CD4-positive, alpha-beta T cell treated with Interleukin-17A for 4 hours (primary cell): Measurements from ENCODE around the gene NEGR1.

ENCODE experiments used
- DNase-seq: peaks from one replicate; pipeline ENCODE4 v3.0.0-alpha.2; 2020; ENCODE audit warnings: mixed read lengths

The NEGR1 gene

DNA sequence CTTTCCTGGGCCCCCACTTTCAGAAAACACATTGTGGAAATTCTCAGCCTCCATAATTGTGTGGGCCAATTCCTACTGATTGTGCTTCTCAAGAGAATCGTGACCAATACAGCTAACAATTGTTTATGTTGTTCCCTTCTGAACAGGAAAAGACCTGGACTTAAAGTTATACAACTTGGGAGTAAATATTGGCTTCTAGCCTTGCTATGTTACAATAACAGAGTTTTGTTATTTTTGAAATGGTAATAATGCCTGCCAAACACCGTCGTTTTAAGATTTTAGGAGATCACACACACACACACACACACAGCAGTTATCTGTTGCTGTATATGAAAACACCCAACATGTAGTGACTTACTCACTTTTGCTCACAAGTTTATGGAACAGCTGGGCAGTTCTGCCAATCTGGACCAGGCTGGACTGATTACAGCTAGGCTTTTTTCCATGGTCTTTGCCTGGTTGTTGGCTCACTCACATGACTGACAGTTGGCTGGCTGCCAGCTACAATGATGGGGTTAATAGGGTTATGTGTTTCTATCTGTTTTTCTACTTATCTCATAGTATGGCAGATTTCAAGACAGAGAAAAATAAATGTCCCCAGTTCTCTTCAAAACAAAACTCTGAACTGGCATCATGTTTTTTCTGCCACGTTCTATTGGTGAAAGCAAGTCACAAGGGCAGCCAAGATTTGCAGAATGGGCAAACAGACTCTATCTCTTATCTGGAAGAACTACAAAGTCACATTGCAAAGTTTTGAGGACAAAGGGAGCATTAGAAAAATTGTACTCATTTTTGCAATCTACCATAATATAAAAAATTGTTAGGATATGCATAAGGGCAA is 447.5 kb downstream of the NEGR1 start:
- DNase-seq = no peak

DNA sequence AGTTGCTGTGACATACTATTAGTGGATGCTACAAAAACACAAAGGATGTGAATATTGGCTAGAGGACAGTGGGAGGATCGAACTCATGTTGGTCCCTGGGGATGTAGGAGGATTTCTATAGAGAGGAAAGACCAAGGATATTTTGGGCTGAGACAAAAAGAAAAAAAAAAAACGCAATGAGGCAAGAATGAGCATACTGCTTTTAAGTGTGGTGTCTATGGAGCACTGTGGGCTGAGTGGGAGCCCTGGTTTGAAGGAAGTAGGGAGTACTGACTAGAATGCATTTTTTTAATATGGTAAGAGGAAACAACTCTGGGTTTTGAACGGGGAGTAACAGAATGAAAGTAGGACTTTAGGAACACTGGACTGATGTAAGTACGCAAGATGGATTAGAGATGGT is 450.7 kb downstream of the NEGR1 start:
- no peak for DNase-seq

DNA sequence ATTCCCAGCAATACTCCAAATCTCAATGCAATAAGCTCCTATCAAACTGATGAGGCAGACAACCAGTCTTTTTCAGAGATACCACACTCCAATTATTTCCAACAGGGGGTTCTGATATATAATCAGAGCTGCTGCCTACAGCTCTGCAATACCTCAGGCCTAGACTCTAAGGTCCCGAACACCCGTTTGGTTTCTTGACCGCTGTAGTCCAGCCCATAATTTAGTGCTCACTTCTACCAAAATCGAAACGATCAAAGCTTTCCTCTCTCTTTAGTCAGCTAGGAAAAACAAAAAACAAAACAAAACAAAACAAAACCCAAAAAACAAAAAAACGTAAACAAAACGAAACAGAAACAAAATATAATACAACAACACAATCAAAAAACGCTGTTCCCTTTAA is 453.0 kb downstream of the NEGR1 start:
- DNase-seq = no peak

DNA sequence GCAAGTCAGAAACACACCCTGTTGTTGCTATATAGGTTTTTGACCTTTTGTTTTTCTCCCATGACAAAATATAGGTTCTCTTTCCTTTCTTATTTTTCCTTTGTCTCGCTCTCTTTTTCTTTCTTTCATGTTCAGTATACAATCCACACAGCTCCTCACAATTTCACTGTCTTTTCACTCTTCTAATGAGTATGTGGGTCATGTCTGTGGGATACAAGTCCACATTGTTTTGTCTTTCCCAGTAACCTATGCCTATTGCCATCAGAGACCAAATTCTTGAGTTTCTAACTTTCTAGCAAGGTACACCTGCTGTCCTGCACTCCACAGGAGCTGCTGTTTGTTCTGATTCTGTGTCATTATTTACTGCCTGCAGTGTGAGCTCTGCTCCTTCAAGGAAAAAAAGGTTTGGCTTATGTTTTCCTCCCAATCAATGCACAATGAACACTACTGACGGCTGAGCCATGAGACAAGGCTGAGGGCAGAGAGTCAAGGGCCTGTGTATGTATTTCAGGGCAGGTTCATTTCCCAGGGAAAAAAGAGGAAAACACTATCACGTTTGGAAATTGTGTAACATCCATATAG is 453.8 kb downstream of the NEGR1 start:
- no peak for DNase-seq

DNA sequence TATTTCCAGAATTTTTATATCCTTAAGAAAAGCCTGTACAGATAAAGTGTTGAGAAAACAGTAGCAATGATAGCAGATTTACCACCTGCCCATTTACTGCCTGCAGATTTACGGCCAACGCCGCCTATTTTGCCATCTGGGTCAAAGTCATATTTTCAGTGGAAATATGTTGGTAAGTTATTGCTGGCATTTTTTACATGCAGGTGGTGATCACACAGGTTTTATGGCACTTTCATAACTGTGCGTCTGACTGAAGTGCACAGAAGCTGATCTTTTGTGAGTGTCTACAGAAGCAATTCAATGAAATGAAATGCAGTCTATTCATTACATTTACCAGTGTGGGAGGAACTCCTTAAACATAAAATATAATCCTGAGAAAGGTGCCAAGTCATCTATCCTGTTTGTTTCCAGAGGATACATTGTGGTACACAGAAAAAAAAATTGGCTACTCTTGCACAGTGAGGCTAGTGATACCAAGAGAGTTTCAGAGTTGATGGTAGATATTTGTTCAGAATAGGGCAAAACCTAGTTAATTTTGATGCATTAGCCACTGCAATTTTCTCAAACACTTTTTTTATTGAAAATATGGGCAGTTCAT is 458.5 kb downstream of the NEGR1 start:
- no peak for DNase-seq

DNA sequence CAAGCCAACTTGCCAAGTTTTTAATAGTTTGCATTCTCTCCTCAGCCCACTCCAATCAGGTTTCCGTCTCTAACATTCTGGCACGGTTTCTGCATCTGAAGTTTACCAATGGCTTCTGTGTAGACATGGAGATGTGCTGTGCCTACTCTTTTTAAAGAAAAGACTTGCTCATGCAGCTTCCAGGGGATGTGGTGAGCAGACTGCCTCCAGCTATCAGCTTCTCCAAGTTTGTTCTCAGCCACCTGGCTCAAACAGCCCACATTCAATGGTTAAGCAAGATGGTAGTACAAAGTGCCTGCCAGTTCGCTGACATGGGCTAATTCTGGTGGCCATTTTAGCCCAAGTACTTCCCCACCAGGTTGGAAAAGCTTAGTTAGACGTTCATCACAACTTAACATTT is 465.3 kb downstream of the NEGR1 start:
- DNase-seq = no peak

DNA sequence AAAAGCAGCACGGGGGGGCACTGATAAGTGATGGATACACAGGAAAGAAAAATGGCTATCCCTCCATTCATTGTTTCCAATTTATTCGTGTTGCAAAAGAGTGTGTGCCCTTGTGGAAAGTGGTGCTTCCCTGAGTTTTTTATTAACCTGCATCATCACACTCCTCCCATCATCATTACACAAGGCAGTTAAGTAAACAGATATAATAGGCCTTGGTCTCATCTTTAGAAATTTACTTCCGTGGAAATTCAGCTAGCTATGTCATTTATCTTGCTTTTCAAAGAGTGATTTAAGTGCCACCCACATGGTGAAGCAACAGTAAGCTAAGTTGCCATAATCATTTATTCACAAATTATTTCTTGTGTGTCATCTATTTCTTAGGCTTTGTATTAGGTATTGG is 473.3 kb downstream of the NEGR1 start:
- DNase-seq = no peak

DNA sequence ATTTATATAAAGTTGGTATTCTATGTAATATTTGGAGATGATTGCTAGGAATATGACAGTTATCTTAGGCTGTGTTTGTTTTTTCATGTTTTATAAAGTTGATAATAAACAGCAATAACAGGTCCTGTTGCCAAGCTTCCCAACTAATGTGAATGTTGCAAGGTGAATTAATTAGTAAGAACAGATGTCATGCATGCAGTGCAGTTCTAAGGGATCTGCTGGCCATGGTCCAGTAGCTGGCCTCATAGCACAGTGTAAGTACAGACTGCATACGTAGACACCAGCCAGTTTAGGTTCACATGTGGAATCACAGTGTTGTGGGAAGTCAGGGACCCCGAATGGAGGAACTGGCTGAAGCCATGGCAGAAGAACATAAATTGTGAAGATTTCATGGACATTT is 478.2 kb downstream of the NEGR1 start:
- DNase-seq = no peak

DNA sequence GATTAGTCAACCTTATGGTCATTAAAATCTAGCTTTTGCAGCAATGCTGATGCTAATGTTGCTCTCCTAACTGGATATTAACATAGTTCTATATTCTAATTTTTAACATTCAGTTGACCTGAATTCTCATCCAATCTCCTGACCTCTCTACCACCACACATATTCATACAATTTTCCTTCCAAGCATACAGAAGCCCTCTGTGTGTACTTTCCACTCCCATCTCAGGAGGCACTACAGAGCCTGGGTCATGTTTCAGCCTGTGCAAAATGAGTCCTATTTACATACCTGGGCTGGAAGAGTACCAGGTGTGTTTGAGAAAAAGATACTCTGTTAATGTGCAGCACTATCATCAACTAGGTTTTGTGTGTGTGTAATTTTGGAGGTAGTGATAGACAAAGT is 486.3 kb downstream of the NEGR1 start:
- no peak for DNase-seq

DNA sequence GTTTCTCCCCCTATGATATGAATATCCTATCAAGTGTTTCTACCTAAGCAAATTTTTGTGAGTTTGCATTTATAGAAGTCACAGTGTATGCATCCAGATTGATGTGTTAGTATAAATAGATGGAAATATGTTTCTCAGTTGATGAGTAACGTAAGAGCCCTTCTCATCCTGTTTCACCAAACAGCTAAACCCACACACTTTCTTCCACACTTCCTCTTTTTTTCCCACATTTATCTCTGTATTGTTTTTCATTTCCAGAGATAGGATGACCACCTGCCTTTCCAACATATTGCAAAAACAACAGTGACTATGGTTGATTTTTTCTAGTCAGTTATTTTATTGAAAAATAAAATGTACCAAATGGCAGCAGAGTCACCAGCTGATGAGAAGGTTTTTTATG is 490.1 kb downstream of the NEGR1 start:
- no peak for DNase-seq

DNA sequence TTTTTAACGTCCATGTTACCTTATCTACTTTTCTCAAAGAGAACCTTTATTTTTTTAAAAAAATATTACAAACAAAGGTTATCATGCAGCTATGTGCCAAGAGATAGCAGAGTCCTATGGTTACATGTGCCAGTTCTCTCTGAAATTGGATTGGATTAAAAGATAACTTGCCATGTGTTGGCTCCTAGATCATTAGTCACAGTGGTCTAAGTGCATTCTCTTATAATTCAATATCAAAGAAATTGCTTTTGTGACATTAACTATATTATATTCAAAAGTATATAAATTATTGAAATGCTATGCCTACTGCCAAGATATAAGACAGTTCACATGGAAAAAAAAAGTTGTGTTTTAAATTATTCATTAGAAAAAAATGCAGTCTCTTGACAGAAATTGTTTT is 494.2 kb downstream of the NEGR1 start:
- DNase-seq = no peak

DNA sequence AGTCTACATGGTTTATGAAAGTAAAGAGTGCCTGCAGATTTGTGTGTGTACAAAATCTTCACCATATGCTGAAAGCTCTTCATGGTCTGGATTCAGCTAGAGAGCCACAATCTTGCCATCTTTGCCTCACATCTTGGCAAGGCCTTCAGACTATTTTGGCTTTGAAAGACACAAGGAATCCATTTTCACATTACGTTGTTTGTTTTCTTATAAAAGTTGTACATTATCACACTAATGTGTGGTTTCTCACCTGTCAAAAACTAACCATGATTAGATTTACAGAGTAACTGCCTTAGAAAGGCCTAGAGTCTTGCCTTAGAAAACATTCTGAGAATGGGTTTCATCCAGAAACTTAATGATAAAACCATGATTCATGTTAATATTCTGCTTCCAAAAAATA is 494.6 kb downstream of the NEGR1 start:
- DNase-seq = no peak

DNA sequence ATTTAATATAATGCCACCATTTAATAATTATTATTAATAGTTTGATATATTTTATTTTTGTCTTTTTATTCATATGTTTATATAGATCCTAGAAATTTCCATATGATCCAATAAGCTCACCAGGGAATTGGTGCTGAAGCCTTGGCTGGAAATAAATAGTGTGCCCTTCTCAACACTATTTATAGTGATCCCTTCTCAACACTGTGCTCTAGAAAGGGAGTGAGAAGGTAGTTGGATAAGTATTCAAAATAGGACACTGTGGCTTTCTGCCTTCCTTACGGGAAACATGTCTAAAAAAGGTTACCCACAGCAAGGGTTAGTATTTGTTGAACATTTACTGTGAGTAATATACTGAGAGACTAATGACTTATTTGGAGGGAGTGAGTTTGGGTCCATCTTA is 496.1 kb downstream of the NEGR1 start:
- DNase-seq = no peak

DNA sequence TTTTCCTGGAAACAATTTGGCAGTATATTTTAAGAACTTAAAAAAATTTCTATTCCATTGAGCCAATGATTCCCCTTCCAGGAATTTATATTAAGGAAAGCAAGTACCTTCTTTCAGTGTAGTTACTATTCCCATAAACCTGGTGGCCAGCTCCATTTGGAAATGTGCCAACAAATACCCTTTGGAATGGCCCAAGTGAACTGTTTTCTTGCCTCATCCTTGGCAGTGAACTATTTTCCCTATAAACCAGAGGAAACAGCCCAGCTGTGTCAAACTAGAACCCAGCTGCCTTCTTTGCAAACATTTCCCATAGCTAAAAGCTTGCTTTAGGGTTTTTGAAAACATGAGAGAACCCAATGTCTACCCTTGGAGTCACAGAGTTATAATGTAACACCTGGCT is 496.9 kb downstream of the NEGR1 start:
- no peak for DNase-seq

DNA sequence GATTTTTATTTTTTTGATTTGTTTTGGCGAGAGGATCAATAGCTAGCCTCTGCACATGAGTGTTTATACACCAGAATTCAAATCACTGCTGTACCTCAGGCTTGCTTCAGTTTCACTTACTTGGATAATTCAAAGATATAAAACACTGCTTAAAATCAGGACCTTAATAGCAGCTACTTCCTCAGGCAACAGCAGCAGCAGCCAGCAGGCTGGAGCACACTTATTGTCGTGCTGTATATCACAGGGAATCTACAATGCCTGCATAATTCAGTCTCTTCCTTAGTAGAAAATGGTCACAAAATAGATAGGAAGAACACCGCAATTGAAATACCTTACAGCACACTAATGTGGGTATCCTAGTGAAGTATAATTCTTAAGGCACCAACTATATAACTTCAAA is 497.3 kb downstream of the NEGR1 start:
- no peak for DNase-seq

DNA sequence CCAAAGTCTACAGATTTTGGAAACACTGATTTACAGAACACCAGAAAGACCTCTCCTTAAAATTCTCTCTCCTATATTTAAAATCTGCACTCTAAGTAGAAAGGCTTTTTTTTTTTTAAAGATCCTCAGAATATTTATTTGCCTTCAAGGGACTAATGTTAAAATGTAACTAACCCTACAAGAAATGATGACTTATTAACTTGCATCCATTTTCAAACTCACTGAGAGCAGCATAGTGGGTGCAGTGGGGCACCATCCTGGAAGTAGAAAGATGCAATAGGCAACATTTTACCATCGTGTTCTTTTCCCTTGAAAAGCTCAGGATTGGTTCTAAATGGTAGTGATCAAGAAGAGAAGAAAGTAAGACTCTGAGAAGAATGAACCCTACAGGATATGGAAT is 498.1 kb downstream of the NEGR1 start:
- no peak for DNase-seq

DNA sequence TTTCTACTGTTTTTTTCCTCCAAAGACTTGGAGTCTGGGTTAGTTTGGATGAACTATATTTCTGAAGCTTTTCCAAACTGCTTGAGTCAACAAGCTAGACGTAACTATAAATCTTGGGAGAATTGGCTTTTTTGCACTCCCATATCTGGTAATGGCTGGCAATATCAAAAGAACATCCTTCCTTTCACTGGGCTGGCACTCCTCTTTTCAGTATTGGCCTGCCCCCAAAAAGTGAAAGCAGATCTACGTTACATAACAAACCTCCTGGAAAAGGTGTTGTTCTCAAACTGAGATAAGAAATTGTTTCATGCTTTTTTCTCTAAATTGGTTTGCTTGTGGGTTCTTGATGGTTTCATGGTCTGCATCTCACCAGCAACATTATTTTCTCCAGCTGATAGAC is 499.3 kb downstream of the NEGR1 start:
- DNase-seq = no peak

DNA sequence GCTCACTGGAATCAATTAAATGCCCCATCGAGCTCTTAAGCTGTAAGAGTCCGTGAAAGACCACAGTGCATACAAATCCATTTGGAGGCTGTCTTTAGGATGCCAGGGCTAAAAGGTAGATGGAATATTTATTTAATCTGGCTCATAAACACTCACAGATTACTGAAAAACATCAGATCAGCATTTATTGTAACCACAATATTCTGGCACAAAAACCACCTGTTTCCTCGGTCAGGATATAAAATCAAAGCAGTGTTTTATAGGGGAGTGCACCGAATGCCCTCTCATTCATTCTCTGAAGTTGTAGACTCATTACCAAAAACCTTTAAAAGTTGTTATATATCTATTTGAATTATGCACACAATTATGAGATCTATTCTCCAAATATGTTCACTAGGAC is 500.9 kb downstream of the NEGR1 start:
- no peak for DNase-seq

DNA sequence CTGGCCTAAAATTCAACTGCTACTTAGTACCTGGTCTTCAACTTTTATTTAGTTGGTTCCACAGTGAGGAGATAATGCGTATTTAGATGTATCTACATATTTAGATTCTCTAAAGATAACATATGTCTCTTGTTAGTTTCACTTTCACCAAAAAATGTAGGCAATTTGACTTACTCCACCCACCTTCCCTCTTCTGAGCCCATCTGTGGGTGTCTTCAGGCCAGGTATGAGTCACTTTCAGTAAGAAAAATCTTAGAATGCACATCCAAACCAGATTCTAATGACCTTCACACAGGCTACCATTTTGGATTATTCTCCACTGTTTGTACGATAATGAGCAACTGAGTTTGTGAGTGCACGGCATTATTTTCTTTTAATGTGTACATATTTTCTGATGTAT is 501.7 kb downstream of the NEGR1 start:
- no peak for DNase-seq

DNA sequence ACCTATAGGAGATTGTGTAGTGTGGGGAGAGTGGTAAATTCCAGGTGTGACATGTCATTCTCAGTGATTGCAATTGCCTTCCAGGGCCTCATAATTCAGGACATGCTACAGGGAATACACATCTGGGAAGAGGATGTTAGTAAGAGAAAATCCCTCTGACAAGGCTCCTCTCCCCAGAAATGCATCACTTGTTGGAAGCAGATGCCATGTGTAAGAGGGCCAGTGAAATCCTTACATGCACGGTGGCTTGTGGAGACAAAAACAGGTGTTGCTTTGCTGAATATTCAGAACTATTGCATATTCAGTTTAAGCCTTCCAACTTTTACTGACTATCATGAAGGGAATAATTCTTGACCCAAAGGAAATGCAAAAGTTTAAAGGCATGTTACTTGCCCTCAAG is 503.4 kb downstream of the NEGR1 start:
- DNase-seq = no peak

DNA sequence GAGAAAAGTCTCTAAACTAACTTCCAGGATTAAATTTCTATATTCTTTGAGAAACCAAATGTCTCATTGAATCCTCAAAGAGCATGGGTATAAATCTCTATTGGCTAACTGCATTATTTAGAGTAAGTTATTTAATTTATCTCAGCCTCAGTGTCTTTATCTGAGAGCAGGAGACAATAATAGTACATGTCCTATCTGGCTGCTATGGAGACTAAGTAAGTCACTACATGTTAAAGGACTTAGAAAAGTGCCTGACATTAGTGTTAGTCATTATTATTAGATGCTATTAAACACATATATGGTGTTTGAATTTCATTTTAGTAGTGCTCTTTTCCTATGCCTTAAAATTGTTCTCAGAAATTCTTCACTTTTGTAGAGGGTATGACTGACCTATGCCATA is 505.2 kb downstream of the NEGR1 start:
- no peak for DNase-seq

DNA sequence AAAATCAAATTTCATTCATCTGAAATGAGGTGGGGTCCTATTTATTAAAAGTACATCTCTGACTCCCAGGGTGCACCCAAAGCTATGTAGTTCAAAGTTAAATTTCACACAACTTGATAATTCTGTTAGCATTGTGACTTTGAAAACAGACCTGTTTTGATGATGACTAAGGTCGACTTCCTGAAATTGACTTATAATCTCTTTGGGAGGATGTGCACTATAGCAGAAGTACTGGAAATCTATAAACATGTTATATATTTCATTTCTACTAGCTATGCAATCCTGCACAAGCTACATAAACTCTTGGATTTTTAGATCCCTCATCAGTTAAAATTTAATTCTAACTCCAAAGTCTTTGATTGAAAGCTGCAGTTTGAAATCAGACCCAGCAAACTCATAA is 507.6 kb downstream of the NEGR1 start:
- no peak for DNase-seq

DNA sequence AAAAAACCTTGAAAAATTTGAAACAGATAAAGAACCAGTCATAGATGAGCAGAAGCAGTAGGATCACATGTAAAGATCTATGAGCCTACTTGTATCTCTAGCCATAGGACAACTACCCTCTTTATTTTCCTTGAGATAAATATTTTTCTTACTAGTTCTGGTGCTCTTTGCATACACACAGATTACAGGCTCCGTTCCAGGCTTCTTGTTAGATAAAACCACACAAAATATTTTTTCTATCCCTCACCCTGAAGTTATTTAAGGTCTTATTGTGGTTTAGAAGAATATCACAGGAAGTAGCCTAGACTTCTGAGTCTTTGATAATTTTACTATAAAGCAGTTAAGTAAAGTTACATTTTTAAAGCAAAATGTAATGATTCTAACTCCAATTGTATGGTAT is 512.2 kb downstream of the NEGR1 start:
- DNase-seq = no peak

DNA sequence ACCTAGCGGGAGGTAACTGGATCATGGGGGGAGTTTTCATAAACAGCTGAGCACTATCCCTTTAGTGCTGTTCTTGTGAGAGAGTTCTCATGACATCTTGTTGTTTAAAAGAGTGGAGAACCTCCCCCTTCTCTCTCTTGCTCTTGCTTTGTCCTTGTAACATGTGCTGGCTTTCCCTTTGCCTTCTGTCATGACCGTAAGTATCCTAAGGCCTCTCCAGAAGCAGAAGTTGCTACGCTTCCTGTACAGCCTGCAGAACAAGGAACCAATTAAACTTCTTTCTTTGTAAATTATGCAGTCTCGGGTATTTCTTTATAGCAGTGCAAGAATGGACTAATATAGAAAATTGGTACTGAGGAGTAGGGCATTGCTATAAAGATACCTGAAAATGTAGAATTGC is 515.6 kb downstream of the NEGR1 start:
- DNase-seq = no peak
